Hypothalamus (tissue), 51 donors: ENCODE data around the gene NACC2.

Experiments
- DNase-seq, 51 donors: peaks; one replicate each; lab custom pipeline; 2025; lab: John Stamatoyannopoulos, UW

Gene NACC2

GRCh38 chr9:136003411-136004218 lies 91.5 kb downstream of the NACC2 start:
- DNase-seq, result no peak

- DNase-seq, result no peak
Measured at GRCh38 chr9:136002881-136003280, 92.2 kb downstream of the NACC2 start.

- no peak for DNase-seq
Measured at GRCh38 chr9:136002215-136002614, 92.9 kb downstream of the NACC2 start.

- no peak for DNase-seq
Measured at GRCh38 chr9:136001231-136001630, 93.9 kb downstream of the NACC2 start.

- no peak for DNase-seq
Measured at GRCh38 chr9:135998410-135999071, 96.5 kb downstream of the NACC2 start.

- DNase-seq, result no peak
Measured at GRCh38 chr9:135998016-135998380, 97.1 kb downstream of the NACC2 start.

- no peak for DNase-seq
Measured at GRCh38 chr9:135997090-135998015, 97.7 kb downstream of the NACC2 start.

- no peak for DNase-seq
Measured at GRCh38 chr9:135995816-135996215, 99.3 kb downstream of the NACC2 start.

- no peak for DNase-seq
Measured at GRCh38 chr9:135994501-135995192, 100.4 kb downstream of the NACC2 start.

- no peak for DNase-seq
Measured at GRCh38 chr9:135993765-135994500, 101.2 kb downstream of the NACC2 start.

- no peak for DNase-seq
Measured at GRCh38 chr9:135993409-135993742, 101.7 kb downstream of the NACC2 start.

- DNase-seq, result peak in 15 of 51 donors; percentile 9 to 69 (median 26)
Measured at GRCh38 chr9:135992486-135993408, 102.3 kb downstream of the NACC2 start.

- no peak for DNase-seq
Measured at GRCh38 chr9:135991771-135992170, 103.3 kb downstream of the NACC2 start.

- DNase-seq, result peak in 18 of 51 donors; percentile 13 to 68 (median 32)
Measured at GRCh38 chr9:135990468-135991429, 104.3 kb downstream of the NACC2 start.

GRCh38 chr9:135989722-135990467 lies 105.2 kb downstream of the NACC2 start:
- peak in 30 of 51 donors; percentile 11 to 74 (median 40) for DNase-seq

- no peak for DNase-seq
Measured at GRCh38 chr9:135989157-135989556, 105.9 kb downstream of the NACC2 start.

- DNase-seq, result no peak
Measured at GRCh38 chr9:135988493-135988892, 106.6 kb downstream of the NACC2 start.
